HepG2 (cell line): ENCODE measurements around the gene FIZ1. TPM values are rescaled to one million over a fixed set of nuclear protein-coding genes. Genes with fewer than 3 reads are reported as not detected.
A peak's percentile ranks its signal among the peaks of the same experiment; 100 is the strongest.

Experiments
- E2F5 ChIP-seq: sonication (generic); formaldehyde crosslinking; conservative IDR thresholded peaks from 2 replicates; pipeline ENCODE4 v1.4.0; 2020; ENCODE audit warnings: missing genetic modification reagents
- HES4 ChIP-seq: sonication (generic); formaldehyde crosslinking; IDR thresholded peaks from 2 replicates; pipeline ENCODE4 v1.9.0; 2021; ENCODE audit warnings: mild to moderate bottlenecking, missing genetic modification reagents, borderline replicate concordance
- HMGA1 ChIP-seq: sonication (generic); formaldehyde crosslinking; conservative IDR thresholded peaks from 2 replicates; pipeline ENCODE4 v1.4.0; 2020; ENCODE audit warnings: missing genetic modification reagents
- HNRNPH1 ChIP-seq: fragments of 200-400 bp; formaldehyde crosslinking; optimal IDR thresholded peaks from 2 replicates; pipeline ENCODE3; 2017; ENCODE audit warnings: mild to moderate bottlenecking, low read depth, low read length
- HOMEZ ChIP-seq: IDR thresholded peaks from 2 replicates; pipeline ENCODE4 v1.6.1; 2016; ENCODE audit warnings: low read depth
- LCORL ChIP-seq, 2 experiments: fragments of 450-650 bp in 1 of 2; sonication (generic) in 1 of 2; formaldehyde crosslinking in 1 of 2; IDR thresholded peaks; 2 replicates each; pipeline versions ENCODE4 v1.5.0 to v1.6.1; 2017 to 2020; ENCODE audit warnings: antibody characterized with exemption in 1 of 2, missing genetic modification reagents in 1 of 2
- MBNL3 ChIP-seq: fragments of 250-450 bp; sonication (Bioruptor Pico); conservative IDR thresholded peaks from 2 replicates; pipeline ENCODE4 v1.8.0; 2022; ENCODE audit warnings: mild to moderate bottlenecking, inconsistent platforms
- NCOR1 ChIP-seq: fragments of 200-600 bp; sonication (generic); IDR thresholded peaks from 2 replicates; pipeline ENCODE4 v1.7.0; 2017; ENCODE audit warnings: antibody characterized with exemption, low read length, borderline replicate concordance
- PLRG1 ChIP-seq: fragments of 450-650 bp; conservative IDR thresholded peaks from 2 replicates; pipeline ENCODE4 v1.6.1; 2016
- POLR2G ChIP-seq: fragments of 200-400 bp; formaldehyde crosslinking; IDR thresholded peaks from 2 replicates; pipeline ENCODE4 v1.6.1; 2018; ENCODE audit warnings: mild to moderate bottlenecking, low read depth, low read length, moderate library complexity
- REXO4 ChIP-seq: sonication (generic); formaldehyde crosslinking; IDR thresholded peaks from 2 replicates; pipeline ENCODE4 v1.8.0; 2022; ENCODE audit warnings: missing genetic modification reagents, mild to moderate bottlenecking, borderline replicate concordance
- RFXANK ChIP-seq: IDR thresholded peaks from 2 replicates; pipeline ENCODE4 v1.6.1; 2016
- TOPORS ChIP-seq: sonication (generic); formaldehyde crosslinking; IDR thresholded peaks from 2 replicates; pipeline ENCODE4 v1.8.0; 2023; ENCODE audit warnings: mild to moderate bottlenecking, missing genetic modification reagents
- TRIM22 ChIP-seq: fragments of 450-650 bp; IDR thresholded peaks from 2 replicates; pipeline ENCODE4 v1.6.1; 2017
- ZNF354B ChIP-seq: sonication (generic); formaldehyde crosslinking; IDR thresholded peaks from 2 replicates; pipeline ENCODE4 v1.8.0; 2022; ENCODE audit warnings: mild to moderate bottlenecking, missing genetic modification reagents
- ZNF367 ChIP-seq: sonication (generic); formaldehyde crosslinking; IDR thresholded peaks from 2 replicates; pipeline ENCODE4 v1.4.0; 2020; ENCODE audit warnings: missing genetic modification reagents, borderline replicate concordance
- ZNF441 ChIP-seq: sonication (generic); formaldehyde crosslinking; IDR thresholded peaks from 2 replicates; pipeline ENCODE4 v1.7.0; 2021; ENCODE audit warnings: missing genetic modification reagents, borderline replicate concordance
- ZNF546 ChIP-seq: sonication (generic); formaldehyde crosslinking; conservative IDR thresholded peaks from 2 replicates; pipeline ENCODE4 v1.8.1; 2023; ENCODE audit warnings: mild to moderate bottlenecking, missing genetic modification reagents
- ZNF557 ChIP-seq: sonication (generic); formaldehyde crosslinking; IDR thresholded peaks from 2 replicates; pipeline ENCODE4 v1.4.0; 2020; ENCODE audit warnings: missing genetic modification reagents
- ZNF629 ChIP-seq: sonication (generic); formaldehyde crosslinking; conservative IDR thresholded peaks from 2 replicates; pipeline ENCODE4 v1.5.0; 2020; ENCODE audit warnings: missing genetic modification reagents
- ZSCAN25 ChIP-seq: sonication (generic); formaldehyde crosslinking; IDR thresholded peaks from 2 replicates; pipeline ENCODE4 v1.8.0; 2022; ENCODE audit warnings: mild to moderate bottlenecking, missing genetic modification reagents
- ZSCAN9 ChIP-seq: IDR thresholded peaks from 2 replicates; pipeline ENCODE4 v1.6.1; 2016; ENCODE audit warnings: borderline replicate concordance
- polyA plus RNA-seq, 8 experiments: library from polyadenylated mRNA; depleted of rRNA in 3 of 8; stranded (reverse) in 7 of 8; unstranded in 1 of 8; fragments of >200 nt; fragmentation: Illumina TruSeq in 4 of 8; extraction: Trizol in 4 of 8; gene quantifications; 2 replicates each; pipeline versions ENCODE4 v1.2.1 to v1.2.3, GENCODE V29; 2011 to 2016; ENCODE audit warnings: low read depth in 4 of 8, missing spikeins in 1 of 8, mixed read lengths in 1 of 8; ENCODE audit not compliant: insufficient read depth in 1 of 8
- total RNA-seq, 5 experiments: library from RNA; depleted of rRNA; stranded (reverse); fragments of >200 nt; fragmentation: Illumina TruSeq; extraction: Trizol; gene quantifications; 2 replicates each; pipeline ENCODE4 v1.2.3, GENCODE V29; 2016; ENCODE audit warnings: low read depth in 1 of 5
- TF ChIP-seq, protein P1 (sequence below): sonication (generic); formaldehyde crosslinking; IDR thresholded peaks from 2 replicates; pipeline ENCODE4 v1.4.0; 2020; ENCODE audit warnings: missing genetic modification reagents
- TF ChIP-seq, protein P2 (sequence below), 2 experiments: fragments of 450-650 bp in 1 of 2; sonication (generic) in 1 of 2; formaldehyde crosslinking; IDR thresholded peaks; 2 replicates each; pipeline versions ENCODE4 v1.5.0 to v1.8.0; 2020 to 2022; ENCODE audit warnings: mild to moderate bottlenecking in 1 of 2, missing genetic modification reagents in 1 of 2

Gene FIZ1
- total and polyA plus RNA-seq, 2 of the 13 experiments (the other 11 are each of a cell fraction or from before 2014, with no cell fraction given) = 3.6 to 5.9 TPM

DNA sequence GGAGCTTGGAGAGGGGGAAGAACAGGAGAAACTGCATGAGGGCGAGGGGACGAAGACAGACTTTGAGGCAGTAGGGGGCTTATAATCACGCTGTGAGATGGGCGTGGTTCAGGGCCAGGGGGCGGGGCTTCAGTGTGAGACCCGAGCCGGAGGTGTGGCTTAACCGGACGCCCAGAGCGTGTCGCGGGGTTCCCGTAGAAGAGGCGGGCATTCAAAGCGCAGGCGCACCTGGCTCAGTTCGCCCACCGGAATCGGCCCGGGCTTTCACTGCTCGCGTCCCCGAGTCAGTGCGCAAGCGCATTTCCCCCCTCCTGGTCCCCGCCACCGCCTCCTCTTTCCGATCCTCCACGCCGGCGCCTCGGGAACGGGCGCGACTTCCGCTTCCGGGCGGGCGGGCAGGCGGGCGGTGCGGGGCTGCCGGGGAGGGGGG, 5.9 kb upstream of the FIZ1 start (continued):
- TF ChIP-seq TRIM22 (no peak), E2F5 (0 out of 2 replicates have a peak, but pooled peaks have one; percentile 43), REXO4 (no peak), LCORL (IDR thresholded peaks at IDR 0.05) (no peak), LCORL (CRISPR knock-in tag; IDR thresholded peaks at IDR 0.05) (no peak), NCOR1 (no peak), MBNL3 (no peak), HES4 (CRISPR knock-in tag) (no peak), POLR2G (peak; percentile 68; the same call in 1 of the 2 replicates), ZNF546 (no peak), ZNF629 (CRISPR knock-in tag) (no peak), ZNF557 (no peak), ZNF354B (CRISPR knock-in tag) (no peak), RFXANK (CRISPR knock-in tag) (no peak), ZNF367 (CRISPR knock-in tag) (no peak), PLRG1 (no peak), TOPORS (no peak), HOMEZ (CRISPR knock-in tag) (0 out of 2 replicates have a peak, but pooled peaks have one; percentile 41), HMGA1 (no peak), ZSCAN25 (peak; percentile 87), HNRNPH1 (no peak), ZNF441 (CRISPR knock-in tag) (no peak), ZSCAN9 (CRISPR knock-in tag) (no peak)
- TF ChIP-seq, protein P1, sequence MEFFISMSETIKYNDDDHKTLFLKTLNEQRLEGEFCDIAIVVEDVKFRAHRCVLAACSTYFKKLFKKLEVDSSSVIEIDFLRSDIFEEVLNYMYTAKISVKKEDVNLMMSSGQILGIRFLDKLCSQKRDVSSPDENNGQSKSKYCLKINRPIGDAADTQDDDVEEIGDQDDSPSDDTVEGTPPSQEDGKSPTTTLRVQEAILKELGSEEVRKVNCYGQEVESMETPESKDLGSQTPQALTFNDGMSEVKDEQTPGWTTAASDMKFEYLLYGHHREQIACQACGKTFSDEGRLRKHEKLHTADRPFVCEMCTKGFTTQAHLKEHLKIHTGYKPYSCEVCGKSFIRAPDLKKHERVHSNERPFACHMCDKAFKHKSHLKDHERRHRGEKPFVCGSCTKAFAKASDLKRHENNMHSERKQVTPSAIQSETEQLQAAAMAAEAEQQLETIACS = peak; percentile 42
- TF ChIP-seq, protein P2, sequence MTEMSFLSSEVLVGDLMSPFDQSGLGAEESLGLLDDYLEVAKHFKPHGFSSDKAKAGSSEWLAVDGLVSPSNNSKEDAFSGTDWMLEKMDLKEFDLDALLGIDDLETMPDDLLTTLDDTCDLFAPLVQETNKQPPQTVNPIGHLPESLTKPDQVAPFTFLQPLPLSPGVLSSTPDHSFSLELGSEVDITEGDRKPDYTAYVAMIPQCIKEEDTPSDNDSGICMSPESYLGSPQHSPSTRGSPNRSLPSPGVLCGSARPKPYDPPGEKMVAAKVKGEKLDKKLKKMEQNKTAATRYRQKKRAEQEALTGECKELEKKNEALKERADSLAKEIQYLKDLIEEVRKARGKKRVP (CRISPR knock-in tag; IDR thresholded peaks at IDR 0.05) = no peak
